Neural cell (in vitro differentiated cells): ENCODE data around the gene OTOG. TPM values are rescaled to one million over a fixed set of nuclear protein-coding genes. Genes with fewer than 3 reads are reported as not detected.

Source experiments
- H2AFZ ChIP-seq: fragments of 200-600, 300-800 bp; sonication (generic), shearing (Covaris generic); 2 replicates; pipeline ENCODE4 v1.6.0; 2014; ENCODE audit warnings: low read depth, mild to moderate bottlenecking, antibody characterized with exemption, low read length, moderate library complexity
- H3F3A ChIP-seq: fragments of 200-600 bp; shearing (Covaris generic); 2 replicates; pipeline ENCODE4 v1.6.1; 2016; ENCODE audit warnings: mild to moderate bottlenecking, moderate library complexity, mixed read lengths, antibody characterized with exemption, low read length; ENCODE audit not compliant: insufficient read depth, poor library complexity, severe bottlenecking
- H3K27ac ChIP-seq: fragments of 200-600, 300-800 bp; sonication (generic), shearing (Covaris generic); 2 replicates; pipeline ENCODE4 v1.5.1; 2014; ENCODE audit warnings: mild to moderate bottlenecking, low read length, moderate library complexity
- H3K27me3 ChIP-seq: fragments of 300-800, 200-600 bp; sonication (generic), shearing (Covaris generic); 2 replicates; pipeline ENCODE4 v1.6.0; 2014; ENCODE audit warnings: mild to moderate bottlenecking, low read depth, low read length, moderate library complexity; ENCODE audit not compliant: insufficient read depth
- H3K36me3 ChIP-seq: fragments of 300-800, 200-600 bp; sonication (generic), shearing (Covaris generic); 2 replicates; pipeline ENCODE4 v1.5.1; 2014; ENCODE audit warnings: mild to moderate bottlenecking, antibody characterized with exemption, low read length, moderate library complexity; ENCODE audit not compliant: insufficient read depth
- H3K4me2 ChIP-seq: fragments of 300-800, 200-600 bp; sonication (generic), shearing (Covaris generic); 2 replicates; pipeline ENCODE4 v1.6.0; 2014; ENCODE audit warnings: mild to moderate bottlenecking, low read length
- H3K4me3 ChIP-seq: fragments of 300-800, 200-600 bp; sonication (generic), shearing (Covaris generic); 2 replicates; pipeline ENCODE4 v1.5.1; 2014; ENCODE audit warnings: mild to moderate bottlenecking, low read length, moderate library complexity
- H3K79me2 ChIP-seq: fragments of 200-600 bp; shearing (Covaris generic); replicated peaks from 2 replicates; pipeline ENCODE4 v1.6.0; 2014; ENCODE audit warnings: mild to moderate bottlenecking, low read length, moderate library complexity; ENCODE audit not compliant: insufficient read depth
- H3K9ac ChIP-seq: fragments of 300-800, 200-600 bp; sonication (generic), shearing (Covaris generic); 2 replicates; pipeline ENCODE4 v1.6.1; 2016; ENCODE audit warnings: mild to moderate bottlenecking, low read length, mixed read lengths
- H3K9me2 ChIP-seq: fragments of 200-600 bp; shearing (Covaris generic); 2 replicates; pipeline ENCODE4 v1.6.1; 2016; ENCODE audit warnings: mild to moderate bottlenecking, low read length, mixed read lengths; ENCODE audit not compliant: insufficient read depth
- H3K9me3 ChIP-seq: fragments of 200-600, 300-800 bp; sonication (generic), shearing (Covaris generic); 2 replicates; pipeline ENCODE4 v1.6.1; 2016; ENCODE audit warnings: mild to moderate bottlenecking, mixed run types, low read length, moderate library complexity, mixed read lengths
- H4K20me1 ChIP-seq: fragments of 200-600 bp; shearing (Covaris generic); 2 replicates; pipeline ENCODE4 v1.6.1; 2016; ENCODE audit warnings: mild to moderate bottlenecking, mixed run types; ENCODE audit not compliant: insufficient read depth
- CTCF ChIP-seq: fragments of 450-650 bp; IDR thresholded peaks from 2 replicates; pipeline ENCODE4 v1.5.1; 2014; ENCODE audit warnings: antibody characterized with exemption, mild to moderate bottlenecking, moderate library complexity; ENCODE audit not compliant: poor library complexity, severe bottlenecking
- EP300 ChIP-seq: fragments of 450-650 bp; conservative IDR thresholded peaks from 2 replicates; pipeline ENCODE4 v1.6.1; 2014; ENCODE audit warnings: antibody characterized with exemption, mild to moderate bottlenecking, moderate library complexity; ENCODE audit not compliant: poor library complexity, severe bottlenecking
- EZH2 ChIP-seq: fragments of 200-600, 300-800 bp; shearing (Covaris generic), sonication (generic); IDR thresholded peaks from 2 replicates; pipeline ENCODE4 v1.6.1; 2014; ENCODE audit warnings: antibody characterized with exemption, low read length, borderline replicate concordance, mild to moderate bottlenecking; ENCODE audit not compliant: insufficient read depth, poor library complexity, severe bottlenecking
- MXI1 ChIP-seq: fragments of 450-650 bp; conservative IDR thresholded peaks from 2 replicates; pipeline ENCODE4 v1.6.1; 2014; ENCODE audit warnings: antibody characterized with exemption, mild to moderate bottlenecking; ENCODE audit not compliant: poor library complexity, severe bottlenecking
- POLR2AphosphoS5 ChIP-seq: IDR thresholded peaks from 2 replicates; pipeline ENCODE4 v1.6.1; 2012
- RAD21 ChIP-seq: fragments of 450-650 bp; conservative IDR thresholded peaks from 2 replicates; pipeline ENCODE4 v1.6.1; 2014; ENCODE audit warnings: antibody characterized with exemption, mild to moderate bottlenecking, moderate library complexity
- REST ChIP-seq: IDR thresholded peaks from 2 replicates; pipeline ENCODE4 v1.6.1; 2012; ENCODE audit warnings: borderline replicate concordance
- SMC3 ChIP-seq: fragments of 450-650 bp; conservative IDR thresholded peaks from 2 replicates; pipeline ENCODE4 v1.6.1; 2014; ENCODE audit warnings: antibody characterized with exemption, mild to moderate bottlenecking, moderate library complexity; ENCODE audit not compliant: poor library complexity
- TAF1 ChIP-seq: IDR thresholded peaks from 2 replicates; pipeline ENCODE4 v1.6.1; 2012; ENCODE audit warnings: low read depth
- polyA plus RNA-seq: library from polyadenylated mRNA; depleted of rRNA; stranded (reverse); fragments of >200 nt; gene quantifications from 2 replicates; pipeline ENCODE4 v1.2.3, GENCODE V29; 2014

Gene OTOG
- polyA plus RNA-seq, 1 donor from 2014 or later = not detected

GRCh38 chr11:17692931-17693330 lies 145.9 kb downstream of the OTOG start:
- no peak overlapping the region for H3K4me2 ChIP-seq
- H3K27me3 ChIP-seq = peaks cover 21% of the 10 kb centered on the region

GRCh38 chr11:17693531-17693930 lies 146.5 kb downstream of the OTOG start:
- H2AFZ ChIP-seq = no peak overlapping the region
- H3K27me3 ChIP-seq = peaks cover 21% of the 10 kb centered on the region
- no peaks in the 10 kb centered on the region for H3K9me3 ChIP-seq
- no peak overlapping the region for H3K4me3 ChIP-seq
- no peak for TF ChIP-seq CTCF
- no peak for TF ChIP-seq REST
- TF ChIP-seq RAD21 = no peak
- TF ChIP-seq EZH2 = no peak
- TF ChIP-seq SMC3 = no peak
- no peaks in the 10 kb centered on the region for H4K20me1 ChIP-seq
- H3K9ac ChIP-seq = no peak overlapping the region
- no peaks in the 10 kb centered on the region for H3K36me3 ChIP-seq
- H3K4me2 ChIP-seq = no peak overlapping the region
- no peaks in the 10 kb centered on the region for H3F3A ChIP-seq
- no peaks in the 10 kb centered on the region for H3K9me2 ChIP-seq
- no peaks in the 10 kb centered on the region for H3K79me2 ChIP-seq
- H3K27ac ChIP-seq = no peak overlapping the region

More at GRCh38 chr11:17692931-17693330, 145.9 kb downstream of the OTOG start:
- no peaks in the 10 kb centered on the region for H3K36me3 ChIP-seq
- no peaks in the 10 kb centered on the region for H3K79me2 ChIP-seq
- no peak overlapping the region for H3K27ac ChIP-seq
- H4K20me1 ChIP-seq = no peaks in the 10 kb centered on the region
- H3K9ac ChIP-seq = no peak overlapping the region
- no peak for TF ChIP-seq EZH2
- no peak for TF ChIP-seq TAF1
- TF ChIP-seq REST = no peak
- TF ChIP-seq RAD21 = no peak
- no peak for TF ChIP-seq CTCF
- no peak for TF ChIP-seq SMC3
- no peak for TF ChIP-seq POLR2AphosphoS5
- no peak for TF ChIP-seq EP300
- TF ChIP-seq MXI1 = no peak
- no peaks in the 10 kb centered on the region for H3K9me3 ChIP-seq
- no peak overlapping the region for H3K4me3 ChIP-seq
- no peak overlapping the region for H2AFZ ChIP-seq
- H3K9me2 ChIP-seq = no peaks in the 10 kb centered on the region
- H3F3A ChIP-seq = no peaks in the 10 kb centered on the region
